Measurements from ENCODE around the gene KANK3. TPM values are rescaled to one million over a fixed set of nuclear protein-coding genes. Genes with fewer than 3 reads are reported as not detected.
A peak's percentile ranks its signal among the peaks of the same experiment; 100 is the strongest.
"Not testable (repeated sequence)": the region's sequence is repeated elsewhere in the genome, so short reads cannot be mapped to it uniquely, and the experiment has no call there.

Gene KANK3
- total and polyA plus RNA-seq, 9 of the 15 experiments (the other 6 are each of a cell fraction or from before 2014, with no cell fraction given), result 0.03 to 0.40 (median 0.08) TPM; not detected in 6

DNA sequence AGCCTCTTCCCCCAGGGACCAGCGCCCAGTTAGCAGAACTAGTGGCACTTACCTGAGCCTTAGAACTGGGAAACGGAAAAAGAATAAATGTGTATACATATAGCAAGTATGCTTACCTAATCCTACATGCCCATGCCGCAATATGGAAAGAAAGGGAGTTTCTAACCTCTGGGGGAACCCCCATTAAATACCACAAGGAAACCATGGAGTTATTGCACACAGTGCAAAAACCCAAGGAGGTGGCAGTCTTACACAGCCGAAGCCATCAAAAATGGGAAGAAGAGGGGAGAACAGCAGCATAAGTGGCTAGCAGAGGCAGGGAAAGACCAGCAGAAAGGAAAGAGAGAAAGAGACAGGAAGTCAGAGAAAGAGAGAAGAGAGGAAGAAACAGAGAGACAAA lies 41.5 kb upstream of the KANK3 start:
- DNase-seq (ENCODE audit: extremely low read depth in 1 of 4, low spot score in 3 of 4); H3K27me3 ChIP-seq (ENCODE audit: control insufficient read depth in 2 of 2, insufficient read depth in 2 of 2, low read length in 2 of 2); BruUV-seq (replicated peaks); H3K9ac ChIP-seq (ENCODE audit: insufficient read depth in 1 of 2, low read depth in 2 of 2, low read length in 2 of 2); ATAC-seq; H3K9me3 ChIP-seq (replicated peaks; ENCODE audit: control insufficient read depth, insufficient read depth, low read depth, low read length); H2AFZ ChIP-seq (ENCODE audit: low read depth, low read length); POLR2A ChIA-PET; H3K4me2 ChIP-seq (ENCODE audit: insufficient read depth, low read length); H3K79me2 ChIP-seq (ENCODE audit: control insufficient read depth, insufficient read depth, low read length); in situ Hi-C loops (cut with MboI); H3K27ac ChIP-seq (ENCODE audit: extremely low read depth, low read depth, low read length); FAIRE-seq; H3K9me1 ChIP-seq (ENCODE audit: control insufficient read depth, insufficient read depth, low read length); H3K4me1 ChIP-seq (replicated peaks in 1 of 2; ENCODE audit: control insufficient read depth in 2 of 2, insufficient read depth in 2 of 2, low read length in 2 of 2); H4K20me1 ChIP-seq (replicated peaks; ENCODE audit: control insufficient read depth, insufficient read depth, low read length); H3K4me3 ChIP-seq; H3K36me3 ChIP-seq (ENCODE audit: control insufficient read depth, insufficient read depth, low read length); intact Hi-C loops (cut with micrococcal nuclease); CTCF ChIA-PET (ENCODE audit: low intra/inter-chr PET ratio): not testable (repeated sequence)
- WGBS (ENCODE audit: insufficient coverage, low coverage, missing lambda C conversion rate), result 51% methylated on average over 4 of the region's 4 CpGs
- TF ChIP-seq ZNF512 (tag; IDR thresholded peaks at IDR 0.05), result 0 out of 2 replicates have a peak, but pooled peaks have one; percentile 30

- POLR2A ChIA-PET, result interaction anchor here (0.6 to 1.3 kb wide), 8 partner anchors 8 to 149 kb away, joined by 4 read pairs; partner anchors contain the start of gene ANGPTL4
- Histone ChIP-seq H3K4me3 (peak overlapping the region; percentile 26), H3K4me2 (ENCODE audit: insufficient read depth, low read length) (peak overlapping the region; percentile 52; the same call in 1 of the 2 replicates)
- H3K9me3 ChIP-seq (replicated peaks; ENCODE audit: control insufficient read depth, insufficient read depth, low read depth, low read length); H3K9ac ChIP-seq (ENCODE audit: insufficient read depth in 1 of 2, low read depth in 2 of 2, low read length in 2 of 2); ATAC-seq; intact Hi-C loops (cut with micrococcal nuclease); H2AFZ ChIP-seq (ENCODE audit: low read depth, low read length); BruUV-seq (replicated peaks); H3K4me1 ChIP-seq (replicated peaks in 1 of 2; ENCODE audit: control insufficient read depth in 2 of 2, insufficient read depth in 2 of 2, low read length in 2 of 2); FAIRE-seq; H3K27ac ChIP-seq (ENCODE audit: extremely low read depth, low read depth, low read length); H3K79me2 ChIP-seq (ENCODE audit: control insufficient read depth, insufficient read depth, low read length); H4K20me1 ChIP-seq (replicated peaks; ENCODE audit: control insufficient read depth, insufficient read depth, low read length); CTCF ChIA-PET (ENCODE audit: low intra/inter-chr PET ratio); in situ Hi-C loops (cut with MboI); H3K27me3 ChIP-seq (ENCODE audit: control insufficient read depth in 2 of 2, insufficient read depth in 2 of 2, low read length in 2 of 2); H3K9me1 ChIP-seq (ENCODE audit: control insufficient read depth, insufficient read depth, low read length); H3K36me3 ChIP-seq (ENCODE audit: control insufficient read depth, insufficient read depth, low read length); DNase-seq (ENCODE audit: extremely low read depth in 1 of 4, low spot score in 3 of 4): not testable (repeated sequence)
- 69% methylated on average over 13 of the region's 13 CpGs for WGBS (ENCODE audit: insufficient coverage, low coverage, missing lambda C conversion rate)
- peak; percentile 85 for TF ChIP-seq C11orf30 (IDR thresholded peaks at IDR 0.05; ENCODE audit: low read depth)
- 0 out of 2 replicates have a peak, but pooled peaks have one; percentile 82 for TF ChIP-seq THRAP3 (IDR thresholded peaks at IDR 0.05; ENCODE audit: borderline replicate concordance)
- TF ChIP-seq MBD2 (IDR thresholded peaks at IDR 0.05; ENCODE audit: borderline replicate concordance, low read depth), result 0 out of 2 replicates have a peak, but pooled peaks have one; percentile 41
- TF ChIP-seq POLR2B (IDR thresholded peaks at IDR 0.05; ENCODE audit: low read depth, partially characterized antibody), result peak; percentile 32
- 0 out of 2 replicates have a peak, but pooled peaks have one; percentile 50 for TF ChIP-seq MTA3 (IDR thresholded peaks at IDR 0.05; ENCODE audit: borderline replicate concordance)
- peak; percentile 91 for TF ChIP-seq ZNF316 (IDR thresholded peaks at IDR 0.05)
- TF ChIP-seq NFYB (IDR thresholded peaks at IDR 0.05; ENCODE audit: extremely low read depth, insufficient read length), result peak; percentile 85
- peak; percentile 31 for TF ChIP-seq KDM5B (IDR thresholded peaks at IDR 0.05; ENCODE audit: insufficient replicate concordance, low read depth, low read length)
- TF ChIP-seq FOS (IDR thresholded peaks at IDR 0.05; ENCODE audit: extremely low read depth, insufficient read length), result peak; percentile 59
- TF ChIP-seq ASH1L (IDR thresholded peaks at IDR 0.05; ENCODE audit: borderline replicate concordance, low read depth, partially characterized antibody), result peak; percentile 82
- TF ChIP-seq POLR2A (conservative IDR thresholded peaks at IDR 0.05), result peak; percentile 70
- peak; percentile 67; the same call in 1 of the 2 replicates for TF ChIP-seq NFRKB (IDR thresholded peaks at IDR 0.05; ENCODE audit: low read depth)
- TF ChIP-seq TBP (optimal IDR thresholded peaks at IDR 0.05; ENCODE audit: low read depth, low read length), result peak; percentile 28
- 0 out of 2 replicates have a peak, but pooled peaks have one; percentile 17 for TF ChIP-seq SP1 (CRISPR knock-in tag; IDR thresholded peaks at IDR 0.05)
- TF ChIP-seq SUPT5H (IDR thresholded peaks at IDR 0.05), result peak; percentile 68
Measured at GRCh38 chr19:8379156-8379891, 36.3 kb upstream of the KANK3 start.

Data from K562 (cell line).